GM21515 (cell line): ENCODE results near the gene TSC22D1.
"Not testable (repeated sequence)": the region's sequence is repeated elsewhere in the genome, so short reads cannot be mapped to it uniquely, and the experiment has no call there.

Experiments used
- ATAC-seq: cut with Tn5 transposase; IDR thresholded peaks from one replicate; pipeline ENCODE4 v1.9.1; 2021; ENCODE audit not compliant: unreplicated experiment

Gene TSC22D1

DNA sequence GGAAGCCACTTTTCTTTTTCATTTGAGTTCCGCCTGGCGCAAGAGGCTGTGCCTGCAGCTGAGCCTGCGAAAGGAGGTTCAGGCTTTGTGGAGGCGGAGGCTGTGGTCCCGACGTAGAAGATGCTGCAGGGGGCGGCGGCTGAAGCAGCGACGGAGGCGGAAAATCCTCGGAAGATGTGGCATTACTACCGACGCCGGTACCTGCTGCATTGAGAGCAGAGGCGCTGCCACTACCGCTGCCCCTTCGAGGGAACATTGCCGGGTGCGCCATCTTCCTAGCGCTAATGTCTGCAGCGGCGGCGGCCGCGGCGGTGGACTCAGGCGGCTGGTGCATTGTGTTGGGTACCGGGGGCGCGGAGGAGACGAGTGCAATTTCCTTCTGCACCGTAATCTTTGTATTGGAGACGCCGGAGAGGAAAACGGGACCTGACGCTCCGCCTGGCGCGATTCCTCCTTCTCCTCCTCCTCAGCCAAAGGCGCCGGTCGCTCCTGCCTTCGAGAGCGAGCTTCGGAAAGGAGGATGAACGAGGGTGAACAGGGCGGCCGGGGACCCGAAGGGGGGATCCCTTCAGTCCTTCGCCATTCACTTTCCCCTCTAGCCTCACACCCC is at the start of gene TSC22D1:
Gene TSC22D1, minus strand, starts transcription at position 590 of the 610 bp plus-strand sequence. Its CDS starts 256 bp downstream, at position 334.
- no peak for ATAC-seq

DNA sequence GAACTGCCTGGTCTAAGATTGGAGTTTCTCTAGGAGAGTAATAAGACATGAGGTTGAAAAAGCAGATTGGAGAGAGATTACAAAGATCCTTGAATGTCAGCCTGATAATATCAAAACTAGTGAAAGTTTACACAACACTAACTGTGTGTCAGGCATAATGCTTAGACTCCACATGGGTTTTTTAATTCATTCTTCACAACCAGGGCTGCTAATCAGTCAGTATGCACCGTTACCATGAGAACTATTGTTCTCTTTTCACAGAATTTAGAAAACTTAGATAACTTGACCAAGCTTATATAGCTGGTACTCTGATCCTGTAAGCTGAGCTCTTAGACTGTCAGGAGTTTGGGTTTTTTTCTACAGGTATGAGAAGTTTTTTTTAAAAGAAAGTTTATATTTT is 46.6 kb upstream of the TSC22D1 start:
- no peak for ATAC-seq

DNA sequence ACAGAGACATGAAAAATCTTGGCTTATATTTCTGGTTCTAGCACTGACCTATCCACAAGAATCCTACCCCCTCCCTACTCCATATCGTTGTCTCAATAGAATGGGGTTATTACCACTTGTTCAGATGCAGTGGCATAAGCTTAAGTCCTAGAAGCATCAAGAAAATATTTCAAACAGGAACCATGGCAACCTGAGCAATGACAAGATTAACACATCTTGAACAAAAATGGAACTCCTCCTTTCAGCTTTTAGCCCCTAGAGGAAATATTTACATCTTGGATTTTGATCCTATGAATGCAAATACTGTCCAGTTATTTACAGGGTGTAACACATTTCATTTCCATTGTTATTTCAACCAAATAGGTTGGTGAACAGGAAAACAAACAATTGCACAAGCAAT is 46.1 kb upstream of the TSC22D1 start:
- no peak for ATAC-seq

DNA sequence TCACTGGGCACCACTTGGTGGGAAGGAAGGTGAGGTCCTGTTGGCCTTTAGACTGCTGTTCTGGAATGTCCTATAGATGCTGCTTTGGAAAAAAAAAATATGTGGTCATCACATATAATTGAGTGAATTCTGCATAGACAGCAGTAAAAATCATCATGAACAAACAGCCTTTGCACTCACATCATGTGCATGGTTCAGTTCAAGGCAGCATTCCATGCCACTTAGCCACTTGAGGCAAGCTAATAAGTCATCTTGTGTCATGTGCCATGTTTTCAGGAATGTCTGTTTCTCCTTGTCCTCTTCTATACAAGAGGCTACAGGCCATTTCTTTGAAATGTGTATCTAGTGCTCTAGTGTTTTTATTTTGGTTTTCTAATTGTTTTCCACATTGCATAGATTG is 43.9 kb upstream of the TSC22D1 start:
- no peak for ATAC-seq

DNA sequence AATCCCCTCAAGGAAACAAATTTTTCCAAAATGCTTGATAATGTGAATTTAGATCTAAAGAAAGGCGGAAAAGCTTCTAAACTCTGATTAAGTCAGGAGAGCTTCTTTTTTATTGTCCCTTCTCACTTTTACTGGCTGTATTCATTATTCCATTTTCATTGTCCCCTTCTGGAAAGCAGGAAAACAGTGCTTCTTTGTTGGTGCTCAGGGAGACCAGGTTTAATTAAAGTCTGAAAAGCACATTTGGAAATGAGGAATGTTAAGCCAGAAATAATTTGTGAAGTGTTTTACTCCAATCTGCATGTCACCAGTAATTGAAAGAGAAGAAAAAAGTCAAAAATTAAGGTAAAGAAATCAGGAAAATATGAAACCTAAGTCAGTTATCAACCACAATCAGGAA is 43.5 kb upstream of the TSC22D1 start:
- no peak for ATAC-seq

DNA sequence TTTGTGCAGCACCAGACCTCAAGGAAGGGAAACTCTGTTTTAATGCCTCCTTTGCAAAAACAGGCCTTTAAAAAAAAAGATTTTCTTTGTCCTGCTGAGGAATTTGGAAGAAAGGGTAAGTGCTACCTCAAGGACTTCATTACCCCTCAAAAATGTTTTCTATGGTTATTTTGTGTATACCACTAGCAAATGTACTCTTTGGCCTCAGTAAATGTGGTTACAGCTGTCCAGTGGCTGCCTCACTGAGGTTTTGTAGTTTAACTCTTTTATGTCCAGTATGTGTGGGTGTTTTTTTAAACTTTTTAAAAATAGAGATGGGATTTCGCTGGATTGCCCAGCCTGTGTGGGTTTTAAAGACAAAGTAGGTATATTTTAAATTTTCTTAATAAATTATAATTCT is 42.2 kb upstream of the TSC22D1 start:
- no peak for ATAC-seq

DNA sequence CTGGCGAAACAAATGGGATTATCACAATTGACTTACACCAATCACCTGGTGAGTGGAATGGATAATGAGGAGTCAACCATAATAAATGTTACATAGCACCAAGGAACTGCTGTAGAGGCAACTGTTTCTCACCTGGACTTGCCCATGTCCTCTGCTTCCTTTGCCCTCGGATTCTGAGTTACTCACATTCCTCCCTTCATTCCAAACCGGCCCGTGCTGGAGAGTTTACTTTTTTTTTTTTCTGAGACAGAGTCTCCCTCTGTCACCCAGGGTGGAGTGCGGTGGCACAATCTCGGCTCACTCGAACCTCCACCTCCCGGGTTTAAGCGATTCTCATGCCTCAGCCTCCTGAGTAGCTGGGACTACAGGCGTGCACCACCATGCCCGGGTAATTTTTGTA is 41.5 kb upstream of the TSC22D1 start:
- no peak for ATAC-seq

DNA sequence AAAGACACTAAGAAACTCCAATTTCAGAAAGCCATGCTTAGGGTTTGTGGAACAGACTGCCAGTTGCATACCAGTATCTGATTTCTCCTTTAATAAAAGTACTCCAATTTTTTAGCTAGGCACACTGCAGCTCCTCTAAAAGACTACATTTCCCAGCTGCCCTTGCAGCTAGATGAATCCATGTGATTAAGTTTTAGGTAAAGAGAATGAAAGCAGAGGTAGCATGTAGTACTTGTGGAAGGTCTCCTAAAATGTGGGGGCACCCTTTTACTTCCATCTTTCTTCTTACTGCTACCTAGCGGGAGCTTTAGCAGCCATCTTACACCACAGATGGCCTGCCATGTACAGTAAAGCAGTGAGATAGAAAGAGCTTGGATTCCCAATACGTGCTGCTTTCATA is 33.0 kb upstream of the TSC22D1 start:
- ATAC-seq = no peak

DNA sequence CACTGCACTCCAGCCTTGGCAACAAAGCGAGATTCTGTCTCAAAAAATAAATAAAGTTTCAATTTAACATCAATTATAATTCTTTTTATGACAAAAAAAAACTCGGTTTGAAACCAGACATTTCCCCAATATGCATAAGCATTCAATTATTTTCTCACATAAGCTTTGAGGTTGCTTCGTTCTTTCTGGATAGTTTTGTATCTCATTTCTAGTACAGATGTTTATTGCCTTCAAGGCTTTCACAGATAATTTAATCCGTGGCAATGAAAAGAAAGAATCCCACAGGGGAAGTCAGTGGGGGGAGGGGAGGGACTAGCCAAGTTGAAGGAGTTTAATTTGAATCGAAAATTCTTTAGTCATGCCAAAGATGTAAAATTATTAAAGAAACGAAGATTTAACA is 29.6 kb upstream of the TSC22D1 start:
- ATAC-seq = no peak

DNA sequence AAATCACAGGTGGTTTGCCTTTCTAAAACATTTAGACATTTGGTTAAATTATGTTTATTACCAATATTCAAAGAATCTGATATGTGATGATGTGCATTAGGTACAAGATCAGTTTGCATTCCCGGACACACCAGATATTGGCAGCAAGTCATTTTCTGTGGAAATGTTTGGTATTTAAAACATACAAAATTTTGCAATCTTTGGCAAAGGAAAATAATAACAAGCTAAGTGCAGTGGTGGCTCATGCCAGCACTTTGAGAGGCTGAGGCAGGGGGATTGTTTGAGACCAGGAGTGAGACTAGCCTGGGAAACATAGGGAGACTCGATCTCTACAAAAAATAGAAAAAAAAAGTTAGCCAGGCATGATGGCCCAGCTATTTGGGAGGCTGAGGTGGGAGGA is 29.1 kb upstream of the TSC22D1 start:
- ATAC-seq = no peak

DNA sequence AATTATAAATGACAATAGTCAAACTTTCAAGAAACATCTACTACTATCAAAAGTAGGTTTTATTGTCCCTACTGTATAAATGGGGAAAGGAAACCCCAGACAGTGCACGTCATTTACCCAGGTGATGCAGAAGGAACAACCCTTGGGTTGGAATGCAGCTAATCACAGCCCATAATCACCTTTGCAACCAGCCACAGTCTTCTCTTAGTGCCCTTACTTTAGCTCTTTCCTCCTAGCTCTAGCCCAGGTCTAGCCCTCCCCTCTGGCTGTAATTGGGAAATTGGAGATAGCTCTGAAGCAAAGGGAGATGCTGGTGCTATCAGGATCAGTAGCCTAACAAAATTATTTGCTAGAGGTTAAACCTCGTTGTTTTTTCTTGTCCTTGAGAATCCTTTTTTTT is 25.5 kb upstream of the TSC22D1 start:
- ATAC-seq = no peak

DNA sequence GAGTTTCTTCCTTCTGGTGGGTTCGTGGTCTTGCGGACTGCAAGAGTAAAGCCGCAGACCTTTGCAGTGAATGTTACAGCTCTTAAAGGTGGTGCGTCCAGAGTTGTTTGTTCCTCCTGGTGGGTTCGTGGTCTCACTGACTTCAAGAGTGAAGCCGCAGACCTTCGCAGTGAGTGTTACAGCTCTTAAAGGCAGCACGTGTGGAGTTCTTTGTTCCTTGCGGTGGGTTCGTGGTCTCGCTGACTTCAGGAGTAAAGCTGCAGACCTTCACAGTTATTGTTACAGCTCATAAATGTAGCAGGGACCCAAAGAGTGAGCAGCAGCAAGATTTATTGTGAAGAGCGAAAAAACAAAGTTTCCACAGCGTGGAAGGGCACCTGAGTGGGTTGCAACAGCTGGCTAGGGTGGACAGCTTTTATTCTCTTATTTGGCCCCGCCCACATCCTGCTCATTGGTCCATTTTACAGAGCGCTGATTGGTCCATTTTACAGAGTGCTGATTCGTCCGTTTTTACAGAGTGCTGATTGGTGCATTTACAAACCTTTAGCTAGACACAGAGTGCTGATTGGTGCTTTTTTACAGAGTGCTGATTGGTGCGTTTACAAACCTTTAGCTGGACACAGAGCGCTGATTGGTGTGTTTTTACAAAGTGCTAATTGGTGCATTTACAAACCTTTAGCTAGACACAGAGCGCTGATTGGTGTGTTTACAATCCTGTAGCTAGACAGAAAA is 17.9 kb upstream of the TSC22D1 start:
- ATAC-seq = not testable (repeated sequence)

DNA sequence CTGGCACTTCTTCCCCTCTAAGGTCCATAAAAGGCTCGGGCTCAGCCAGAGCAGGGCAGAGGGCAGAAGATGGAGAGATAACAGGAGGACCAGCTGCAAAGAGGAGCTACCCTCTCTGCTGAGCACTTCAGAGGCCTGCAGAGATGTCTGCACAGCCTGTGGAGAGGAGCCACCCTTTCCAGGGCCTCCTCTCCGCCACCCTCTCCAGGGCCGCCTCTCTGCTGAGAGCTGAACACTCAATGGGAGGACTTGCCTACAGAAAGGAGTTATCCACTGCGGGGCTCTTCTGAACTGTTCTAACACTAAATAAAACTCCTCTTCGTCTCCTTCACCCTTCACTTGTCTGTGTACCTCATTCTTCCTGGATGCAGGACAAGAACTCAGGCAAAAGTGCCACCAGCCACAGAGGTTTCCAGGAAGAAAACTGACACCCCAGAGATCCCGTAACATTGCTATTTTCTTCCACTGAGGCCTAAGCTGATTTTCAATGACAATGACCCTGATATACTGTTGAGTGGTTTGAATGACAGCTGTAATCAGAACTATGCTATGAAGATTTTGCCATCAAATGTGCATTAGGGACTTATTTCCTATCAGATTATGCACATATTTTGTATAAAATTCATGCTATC is 16.2 kb upstream of the TSC22D1 start:
- ATAC-seq = no peak

DNA sequence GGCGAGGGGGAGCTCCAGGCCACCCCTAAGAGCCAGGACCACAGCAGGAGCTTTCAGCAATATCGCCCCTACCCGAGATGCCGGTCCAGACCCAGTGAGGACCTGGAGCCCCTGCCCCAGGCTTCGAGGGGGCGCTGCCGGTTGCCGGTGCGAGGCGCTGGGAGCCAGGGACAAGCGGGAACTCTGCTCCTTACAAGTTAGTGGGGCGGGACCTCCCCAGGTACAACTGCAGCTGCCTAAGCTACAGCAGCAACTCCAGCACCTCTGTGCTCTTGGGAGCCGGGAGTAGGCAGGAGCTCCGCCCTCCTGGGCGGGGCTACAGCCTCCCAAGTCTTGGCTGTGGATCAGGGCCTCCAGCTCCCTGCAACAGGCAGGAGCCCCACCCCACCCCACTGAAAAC is 15.2 kb upstream of the TSC22D1 start:
- ATAC-seq = no peak

DNA sequence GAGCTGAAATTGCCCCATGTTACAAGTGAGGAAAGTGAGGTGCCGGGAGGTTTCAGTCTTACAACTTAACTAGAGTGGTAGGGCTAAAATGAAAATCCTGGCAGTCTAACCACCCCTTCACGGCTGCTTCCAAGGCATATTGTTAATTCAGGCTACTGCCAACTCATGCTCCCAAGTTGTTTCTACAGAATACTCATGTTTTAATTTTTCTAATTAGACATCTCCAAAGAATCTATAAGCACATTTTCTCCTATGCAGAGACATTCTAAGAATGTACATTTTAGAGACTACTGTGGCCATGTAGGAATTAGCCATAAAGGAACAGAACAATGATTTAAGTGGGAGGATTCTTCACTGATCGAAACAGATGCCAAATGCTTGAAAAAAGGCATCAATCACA is 7.0 kb upstream of the TSC22D1 start:
- ATAC-seq = no peak

DNA sequence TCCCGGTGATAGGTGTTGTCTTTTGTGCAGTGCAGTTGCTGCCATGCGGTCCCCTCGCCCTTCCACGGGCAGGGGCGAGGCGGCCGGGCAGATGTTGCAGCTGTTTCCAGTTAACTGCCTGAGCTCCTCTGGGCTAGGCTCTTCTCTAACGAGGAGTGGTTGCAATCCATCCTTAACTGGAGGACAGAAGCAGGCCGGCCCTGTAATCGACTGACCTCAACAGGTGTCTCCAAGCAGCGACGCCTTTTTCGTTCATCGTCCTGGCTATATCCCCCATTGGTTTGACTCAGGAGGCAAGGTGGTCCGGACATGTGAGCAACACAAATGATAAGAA is 1.9 kb upstream of the TSC22D1 start:
- ATAC-seq = no peak

DNA sequence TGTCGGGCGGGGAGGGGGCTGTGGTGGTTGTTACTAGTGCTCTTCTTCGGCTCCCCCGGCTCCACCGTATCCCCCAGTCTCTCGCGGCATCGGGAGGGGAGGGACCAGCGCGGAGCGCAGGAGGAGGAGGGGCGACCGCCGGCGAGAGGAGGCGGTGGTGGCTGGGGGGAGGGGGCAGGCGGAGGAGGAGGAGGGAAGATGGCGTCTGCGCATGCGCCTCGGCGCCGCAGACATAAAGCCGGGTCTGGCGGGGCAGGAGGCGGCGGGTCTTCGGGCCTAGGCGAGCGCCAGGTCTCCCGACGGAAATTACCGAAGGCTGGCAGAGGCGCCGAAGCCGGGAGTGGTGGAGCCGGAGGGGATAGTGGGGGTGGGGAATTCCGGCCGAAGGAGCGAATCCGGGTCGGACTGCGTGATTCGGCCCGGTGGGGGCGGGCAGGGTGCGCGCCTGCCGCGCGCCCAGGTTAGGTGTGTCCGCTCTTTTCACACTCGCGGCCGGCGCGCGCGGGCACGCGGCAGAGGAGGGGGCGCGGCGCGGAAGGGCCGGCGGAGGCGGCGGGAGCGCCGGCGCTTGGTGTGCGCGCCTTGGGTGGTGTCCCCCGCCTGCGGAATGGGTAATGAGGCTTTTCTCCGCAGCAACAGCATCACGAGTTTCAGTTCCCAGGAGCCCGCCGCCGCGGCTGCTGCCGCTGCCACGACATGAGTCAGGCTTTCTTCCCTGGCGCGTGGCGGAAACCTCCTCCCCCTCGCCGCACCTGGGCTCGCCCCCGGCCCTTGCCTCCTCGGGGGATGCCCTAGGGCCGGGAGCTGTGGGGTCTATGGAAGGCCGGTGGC is 1.3 kb upstream of the TSC22D1 start:
- ATAC-seq = peak; percentile 49

DNA sequence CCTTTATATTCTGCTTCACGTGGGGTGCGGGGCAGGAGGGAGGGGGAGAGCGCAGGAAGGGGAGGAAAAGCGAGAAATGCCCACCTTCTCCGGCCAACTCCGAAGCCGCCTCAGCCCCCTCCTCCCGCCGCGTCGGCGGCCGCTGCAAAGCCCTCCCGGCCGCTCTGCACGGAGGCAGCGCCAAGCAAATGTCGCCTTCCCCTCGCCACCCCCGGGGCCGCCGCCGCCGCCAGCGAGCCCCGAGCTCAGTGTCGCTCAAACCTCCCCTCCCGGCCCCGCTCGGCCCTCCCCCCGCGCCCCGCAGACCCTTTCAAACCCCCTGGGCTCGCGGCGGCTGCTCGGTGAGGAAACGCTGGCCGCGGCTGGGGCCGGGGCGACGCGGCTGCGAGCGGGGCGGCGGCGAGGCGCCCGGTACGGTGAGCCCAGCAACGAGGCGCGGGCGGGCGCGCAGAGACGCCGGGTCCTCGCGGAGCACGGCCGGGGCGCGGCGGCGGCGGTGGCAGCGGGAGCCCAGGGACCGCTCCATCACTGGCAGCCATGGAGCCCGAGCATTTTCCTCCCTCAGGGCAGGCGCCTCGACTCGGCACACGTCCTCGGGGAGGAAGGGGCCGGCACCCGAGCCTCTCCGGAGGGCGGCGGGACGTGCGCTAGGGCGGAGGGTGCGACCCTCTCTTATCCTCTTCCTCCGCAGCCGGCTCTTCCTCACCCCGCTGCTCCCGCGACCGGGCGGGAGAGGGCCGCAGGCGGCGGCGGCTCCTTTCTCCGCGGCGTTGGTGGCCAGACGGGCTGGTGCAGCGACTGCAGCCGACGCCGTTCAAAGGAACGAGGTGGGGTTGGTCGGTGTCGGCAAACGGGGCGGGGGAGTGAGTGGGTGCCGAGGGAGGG is 463 bp upstream of the TSC22D1 start:
- peak; percentile 30 for ATAC-seq

DNA sequence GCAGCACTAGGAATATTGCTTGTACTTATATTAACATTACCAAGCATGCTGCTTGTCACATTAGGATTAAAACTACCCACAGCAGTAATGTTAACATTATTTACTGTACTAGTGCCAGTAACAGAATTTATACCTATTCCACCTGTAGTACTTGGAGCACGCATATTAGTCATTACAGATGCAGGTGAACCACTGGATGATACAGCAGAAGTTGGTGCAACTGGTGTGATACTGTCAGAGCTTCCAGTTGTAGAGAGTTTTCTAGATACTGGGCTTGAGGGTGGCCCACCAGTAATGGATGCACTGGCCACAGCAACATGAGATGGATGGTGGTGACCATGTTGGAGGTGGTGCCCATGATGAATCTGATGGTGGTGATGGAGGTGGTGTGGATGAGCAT is 1.1 kb downstream of the TSC22D1 start:
- no peak for ATAC-seq

DNA sequence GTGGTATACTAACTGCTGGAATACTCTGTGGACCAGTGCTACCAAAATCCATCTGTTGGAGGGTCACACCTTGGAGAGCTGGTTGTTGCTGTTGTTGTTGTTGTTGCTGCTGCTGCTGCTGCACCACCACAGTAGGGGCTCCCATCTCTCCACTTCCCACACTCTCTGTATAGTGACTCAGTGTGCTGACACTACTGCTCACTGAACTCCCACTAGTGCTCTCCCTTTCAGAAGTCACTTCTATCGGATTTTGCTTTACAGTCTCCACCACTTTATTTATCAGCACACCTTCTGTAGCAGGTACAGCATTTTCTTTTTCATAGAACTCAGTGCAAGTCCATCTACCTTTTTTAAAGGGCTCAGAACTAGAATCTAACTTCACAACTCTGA is 1.7 kb downstream of the TSC22D1 start:
- ATAC-seq = no peak
